HepG2 (cell line): Measurements from ENCODE around the gene DOK7. TPM values are rescaled to one million over a fixed set of nuclear protein-coding genes. Genes with fewer than 3 reads are reported as not detected.
A peak's percentile ranks its signal among the peaks of the same experiment; 100 is the strongest.

Source experiments
- ATAC-seq: fragments of 200-7000 bp; cut with Tn5 transposase; 3 replicates; pipeline ENCODE4 v1.9.1; 2020; ENCODE audit warnings: mild to moderate bottlenecking, moderate library complexity
- BruUV-seq: library from RNA; stranded (reverse); fragments of 400-500 nt; replicated peaks from 2 replicates; lab custom pipeline; 2021; lab: Mats Ljungman, UMichigan
- CTCF ChIA-PET: fragments of 300-600 bp; formaldehyde crosslinking; extraction: SDS; loops from one replicate; lab custom pipeline; 2021; ENCODE audit warnings: low total read pairs, inconsistent platforms, low intra/inter-chr PET ratio; lab: Yijun Ruan, JAX
- POLR2A ChIA-PET: fragments of 350-600 bp; sonication (Branson Sonifier 250); formaldehyde crosslinking; loops from one replicate; lab custom pipeline; 2020; ENCODE audit warnings: antibody characterized with exemption, inconsistent platforms; lab: Yijun Ruan, JAX
- DNase-seq: peaks from one replicate; pipeline ENCODE4 v3.0.0-alpha.2; 2015; ENCODE audit warnings: low spot score
- FAIRE-seq: peaks from 3 replicates; lab custom pipeline; 2011; peaks lifted over from hg19 to GRCh38; lab: Jason Lieb, UNC
- H2AFZ ChIP-seq: one replicate; pipeline ENCODE4 v1.6.1; 2011; ENCODE audit warnings: low read length, inconsistent platforms
- H3K27ac ChIP-seq: fragments of 300-600 bp; 3 replicates; pipeline ENCODE4 v1.8.0; 2011; ENCODE audit warnings: mixed run types, mild to moderate bottlenecking, mixed read lengths, low read length, inconsistent platforms; ENCODE audit not compliant: insufficient read depth; ENCODE audit errors: extremely low read length
- H3K27me3 ChIP-seq, 2 experiments: fragments of 200-600 bp in 1 of 2; 2 replicates in 1 of 2; 3 replicates in 1 of 2; pipeline versions ENCODE4 v1.6.0 to v1.8.0; 2011; ENCODE audit warnings: low read length in 2 of 2, mild to moderate bottlenecking in 2 of 2, moderate library complexity in 2 of 2, inconsistent platforms in 1 of 2; ENCODE audit not compliant: insufficient read depth in 2 of 2, control insufficient read depth in 1 of 2
- H3K36me3 ChIP-seq, 2 experiments: fragments of 200-600 bp in 1 of 2; replicated peaks in 1 of 2; 2 replicates in 1 of 2; 3 replicates in 1 of 2; pipeline versions ENCODE4 v1.5.1 to v1.8.0; 2011; ENCODE audit warnings: low read length in 2 of 2, inconsistent platforms in 1 of 2; ENCODE audit not compliant: insufficient read depth in 2 of 2, control insufficient read depth in 1 of 2
- H3K4me1 ChIP-seq: 2 replicates; pipeline ENCODE4 v1.5.1; 2012; ENCODE audit warnings: low read length, inconsistent platforms; ENCODE audit not compliant: insufficient read depth
- H3K4me2 ChIP-seq: 2 replicates; pipeline ENCODE4 v1.6.0; 2011; ENCODE audit warnings: low read depth, low read length, inconsistent platforms
- H3K4me3 ChIP-seq, 3 experiments: fragments of 200-600 bp in 1 of 3; sonication (generic), shearing (Covaris generic) in 1 of 3; replicated peaks in 1 of 3; 2 replicates each; pipeline ENCODE4 v1.5.1; 2011 to 2016; ENCODE audit warnings: low read length in 3 of 3, inconsistent platforms in 2 of 3, low read depth in 2 of 3, mild to moderate bottlenecking in 2 of 3, control low read depth in 1 of 3, mixed read lengths in 1 of 3; ENCODE audit not compliant: insufficient read depth in 1 of 3
- H3K79me2 ChIP-seq: one replicate; pipeline ENCODE4 v1.6.1; 2011; ENCODE audit warnings: low read length, inconsistent platforms; ENCODE audit not compliant: insufficient read depth
- H3K9ac ChIP-seq: 2 replicates; pipeline ENCODE4 v1.6.0; 2011; ENCODE audit warnings: mild to moderate bottlenecking, low read depth, low read length, inconsistent platforms; ENCODE audit not compliant: insufficient read depth
- H3K9me3 ChIP-seq: 2 replicates; pipeline ENCODE4 v1.5.1; 2012; ENCODE audit warnings: mild to moderate bottlenecking, low read length
- H4K20me1 ChIP-seq: 2 replicates; pipeline ENCODE4 v1.6.0; 2011; ENCODE audit warnings: inconsistent platforms, mild to moderate bottlenecking, low read length, moderate library complexity; ENCODE audit not compliant: insufficient read depth
- AGO2 ChIP-seq: fragments of 200-400 bp; formaldehyde crosslinking; optimal IDR thresholded peaks from 2 replicates; pipeline ENCODE3; 2017; ENCODE audit warnings: mild to moderate bottlenecking, low read depth, low read length, moderate library complexity
- ATF1 ChIP-seq: IDR thresholded peaks from 2 replicates; pipeline ENCODE4 v1.6.1; 2016; ENCODE audit warnings: mild to moderate bottlenecking, control low read depth
- ELF3 ChIP-seq: IDR thresholded peaks from 2 replicates; pipeline ENCODE4 v1.6.1; 2016; ENCODE audit warnings: missing genetic modification reagents, missing compliant biosample characterization
- SNRNP70 ChIP-seq: fragments of 200-400 bp; formaldehyde crosslinking; IDR thresholded peaks from 2 replicates; pipeline ENCODE4 v1.6.1; 2017; ENCODE audit warnings: mild to moderate bottlenecking, low read depth, low read length, moderate library complexity
- ZNF101 ChIP-seq: sonication (generic); formaldehyde crosslinking; IDR thresholded peaks from 2 replicates; pipeline ENCODE4 v1.4.0; 2020; ENCODE audit warnings: mild to moderate bottlenecking, low read depth, missing genetic modification reagents, borderline replicate concordance
- ZNF713 ChIP-seq: sonication (generic); formaldehyde crosslinking; IDR thresholded peaks from 2 replicates; pipeline ENCODE4 v1.4.0; 2020; ENCODE audit warnings: mild to moderate bottlenecking, missing genetic modification reagents
- WGBS: methylation state at CpG from one replicate; pipeline ENCODE4 v1.1.6; 2017; ENCODE audit warnings: low lambda C conversion rate; 5-methylcytosine and 5-hydroxymethylcytosine counted together
- in situ Hi-C: cut with HindIII; loops from 2 replicates; pipeline ENCODE4 v1.10.0; 2017; ENCODE audit warnings: low pct_unique_long_range_greater_than_20kb; ENCODE audit not compliant: extremely low pct_ligation_motif_present
- intact Hi-C: fragments of 100-400 bp; cut with micrococcal nuclease; formaldehyde crosslinking; loops from one replicate; pipeline ENCODE4 v1.10.0; 2022; ENCODE audit not compliant: unreplicated experiment
- polyA plus RNA-seq, 8 experiments: library from polyadenylated mRNA; depleted of rRNA in 3 of 8; stranded (reverse) in 7 of 8; unstranded in 1 of 8; fragments of >200 nt; fragmentation: Illumina TruSeq in 4 of 8; extraction: Trizol in 4 of 8; gene quantifications; 2 replicates each; pipeline versions ENCODE4 v1.2.1 to v1.2.3, GENCODE V29; 2011 to 2016; ENCODE audit warnings: low read depth in 4 of 8, missing spikeins in 1 of 8, mixed read lengths in 1 of 8; ENCODE audit not compliant: insufficient read depth in 1 of 8
- total RNA-seq, 5 experiments: library from RNA; depleted of rRNA; stranded (reverse); fragments of >200 nt; fragmentation: Illumina TruSeq; extraction: Trizol; gene quantifications; 2 replicates each; pipeline ENCODE4 v1.2.3, GENCODE V29; 2016; ENCODE audit warnings: low read depth in 1 of 5
- TF ChIP-seq, protein P1 (sequence below): IDR thresholded peaks from 2 replicates; pipeline ENCODE4 v1.6.1; 2016; ENCODE audit warnings: missing biosample characterization, missing genetic modification reagents, low read depth
- TF ChIP-seq, protein P2 (sequence below): sonication (generic); formaldehyde crosslinking; IDR thresholded peaks from 2 replicates; pipeline ENCODE4 v1.4.0; 2020; ENCODE audit warnings: missing genetic modification reagents

DOK7 gene
- total and polyA plus RNA-seq, 2 of the 13 experiments (the other 11 are each of a cell fraction or from before 2014, with no cell fraction given) = 0.03 to 0.07 TPM

DNA sequence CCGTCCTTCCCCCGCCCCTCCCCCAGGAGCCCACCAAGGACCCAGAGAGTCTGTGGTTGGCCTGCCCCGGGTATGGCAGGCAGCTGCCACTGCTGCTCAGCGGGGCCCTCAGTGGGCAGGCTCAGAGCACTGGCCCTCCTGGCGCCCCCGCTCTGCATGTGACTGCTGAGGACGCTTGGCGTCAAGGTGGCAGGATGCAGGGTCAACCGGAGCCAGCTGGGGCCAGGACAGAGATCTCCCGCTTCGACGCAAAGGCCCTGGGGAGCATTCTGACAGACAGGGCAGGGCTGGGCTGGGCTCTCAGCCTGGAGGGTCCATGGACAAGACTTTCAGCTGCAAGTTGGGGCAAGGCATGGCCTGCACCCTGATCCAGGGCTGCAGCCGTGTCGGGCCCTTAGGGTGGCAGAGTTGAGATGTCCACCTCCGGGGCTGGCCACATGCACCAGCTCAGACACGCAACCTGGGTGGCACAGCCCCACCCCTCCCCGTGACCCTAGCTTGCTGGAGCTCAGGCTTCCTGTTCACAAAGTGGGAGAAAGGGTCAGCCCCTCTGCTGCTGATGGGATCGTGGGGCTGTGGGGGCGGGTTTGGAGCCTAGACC lies 38.8 kb downstream of the DOK7 start:
- H3K9ac ChIP-seq = no peak overlapping the region
- peaks cover 5 to 26% of the 10 kb centered on the region in 2 experiments; a peak in 3 of 5 replicates for H3K36me3 ChIP-seq
- CTCF ChIA-PET = no interaction called here
- no peaks in the 10 kb centered on the region for H3K4me1 ChIP-seq
- H3K9me3 ChIP-seq = no peaks in the 10 kb centered on the region
- no peak overlapping the region for H2AFZ ChIP-seq
- no peaks in the 10 kb centered on the region for H3K79me2 ChIP-seq
- POLR2A ChIA-PET = no interaction called here
- TF ChIP-seq AGO2 = peak; percentile 23
- TF ChIP-seq SNRNP70 = no peak
- TF ChIP-seq, all 625 proteins: peak for 1
- Histone ChIP-seq H3K4me2 (no peak overlapping the region), H4K20me1 (peaks cover 3% of the 10 kb centered on the region; the same call in 1 of the 2 replicates), H3K4me3 (no peak overlapping the region), H3K27ac (no peak overlapping the region), H3K27me3 (no peaks in the 10 kb centered on the region)
- FAIRE-seq = no peak
- ATAC-seq = no peak
- DNase-seq = no peak
- WGBS = 98% methylated on average over 8 of the region's 19 CpGs
- in situ Hi-C loops (no loop called here), intact Hi-C loops (no loop called here)
- no TSS peak for BruUV-seq

DNA sequence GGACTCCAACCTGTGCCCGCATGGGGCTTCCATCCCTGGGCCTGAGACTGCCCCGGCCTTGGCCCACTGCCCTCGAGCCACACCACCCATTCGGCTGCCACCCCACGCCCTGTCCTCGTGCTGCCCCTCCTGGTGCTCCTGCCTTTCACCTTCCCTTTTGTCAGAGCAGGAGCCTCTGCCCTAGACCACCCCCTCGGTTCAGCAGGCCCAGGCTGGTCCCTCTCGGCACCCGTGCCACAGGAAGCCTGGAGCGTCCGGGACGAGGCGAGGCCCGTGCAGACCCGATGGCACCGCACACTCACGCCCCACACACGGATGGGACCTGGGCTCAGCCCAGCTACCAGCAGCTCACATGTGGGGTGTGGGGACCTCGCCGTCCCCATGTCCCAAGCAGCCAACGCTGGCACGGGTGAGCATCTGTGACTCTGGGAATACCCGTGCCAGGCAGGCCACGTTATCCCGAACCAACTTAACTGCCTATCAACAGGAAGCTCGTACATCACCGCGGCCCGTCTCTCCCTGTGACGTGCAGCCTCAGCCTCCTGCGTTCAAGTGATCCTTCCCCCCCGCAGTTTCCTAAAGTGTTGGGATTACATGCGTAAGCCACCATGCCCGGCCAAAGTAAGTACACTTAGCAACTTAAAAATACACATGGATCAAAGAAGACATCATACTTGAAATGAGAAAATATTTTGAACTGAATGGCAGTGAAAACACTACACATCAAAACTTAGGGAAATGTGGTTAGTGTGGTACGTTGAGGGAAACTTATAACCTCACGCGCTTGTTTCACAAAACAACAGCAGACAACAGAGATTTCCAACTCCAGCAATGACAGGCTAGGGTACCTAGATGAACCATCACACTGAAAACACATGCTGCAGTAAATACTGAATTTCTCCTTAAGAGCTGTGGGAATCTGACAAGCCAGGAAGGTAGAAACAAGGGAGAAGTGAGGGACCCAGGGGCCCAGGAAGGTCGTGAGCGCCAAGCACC lies 40.1 kb downstream of the DOK7 start:
- DNase-seq = no peak
- ATAC-seq = no peak
- Histone ChIP-seq H3K36me3 (peaks cover 5 to 28% of the 10 kb centered on the region in 2 experiments; a peak in 3 of 5 replicates), H4K20me1 (no peaks in the 10 kb centered on the region), H3K4me3 (no peak overlapping the region), H3K27ac (no peak overlapping the region), H3K4me2 (no peak overlapping the region), H3K4me1 (no peaks in the 10 kb centered on the region), H3K79me2 (no peaks in the 10 kb centered on the region), H3K27me3 (no peaks in the 10 kb centered on the region), H3K9me3 (no peaks in the 10 kb centered on the region), H3K9ac (no peak overlapping the region), H2AFZ (no peak overlapping the region)
- FAIRE-seq = no peak
- CTCF ChIA-PET = no interaction called here
- in situ Hi-C loops = no loop called here
- no TSS peak for BruUV-seq
- 92% methylated on average over 24 of the region's 39 CpGs for WGBS
- intact Hi-C loops = no loop called here
- POLR2A ChIA-PET = no interaction called here
- TF ChIP-seq, protein P1, sequence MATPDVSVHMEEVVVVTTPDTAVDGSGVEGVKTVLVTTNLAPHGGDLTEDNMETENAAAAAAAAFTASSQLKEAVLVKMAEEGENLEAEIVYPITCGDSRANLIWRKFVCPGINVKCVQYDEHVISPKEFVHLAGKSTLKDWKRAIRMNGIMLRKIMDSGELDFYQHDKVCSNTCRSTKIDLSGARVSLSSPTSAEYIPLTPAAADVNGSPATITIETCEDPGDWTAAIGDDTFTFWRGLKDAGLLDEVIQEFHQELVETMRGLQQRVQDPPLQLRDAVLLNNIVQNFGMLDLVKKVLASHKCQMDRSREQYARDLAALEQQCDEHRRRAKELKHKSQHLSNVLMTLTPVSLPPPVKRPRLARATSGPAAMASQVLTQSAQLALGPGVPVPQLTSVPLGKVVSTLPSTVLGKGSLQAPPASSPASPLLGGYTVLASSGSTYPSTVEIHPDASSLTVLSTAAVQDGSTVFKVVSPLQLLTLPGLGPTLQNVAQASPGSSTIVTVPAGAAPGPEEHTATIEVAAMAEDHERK (CRISPR knock-in tag) = no peak
- TF ChIP-seq ELF3 (CRISPR knock-in tag) = no peak
- TF ChIP-seq ZNF713 (CRISPR knock-in tag) = no peak
- TF ChIP-seq ATF1 (CRISPR knock-in tag) = no peak
- TF ChIP-seq, protein P2, sequence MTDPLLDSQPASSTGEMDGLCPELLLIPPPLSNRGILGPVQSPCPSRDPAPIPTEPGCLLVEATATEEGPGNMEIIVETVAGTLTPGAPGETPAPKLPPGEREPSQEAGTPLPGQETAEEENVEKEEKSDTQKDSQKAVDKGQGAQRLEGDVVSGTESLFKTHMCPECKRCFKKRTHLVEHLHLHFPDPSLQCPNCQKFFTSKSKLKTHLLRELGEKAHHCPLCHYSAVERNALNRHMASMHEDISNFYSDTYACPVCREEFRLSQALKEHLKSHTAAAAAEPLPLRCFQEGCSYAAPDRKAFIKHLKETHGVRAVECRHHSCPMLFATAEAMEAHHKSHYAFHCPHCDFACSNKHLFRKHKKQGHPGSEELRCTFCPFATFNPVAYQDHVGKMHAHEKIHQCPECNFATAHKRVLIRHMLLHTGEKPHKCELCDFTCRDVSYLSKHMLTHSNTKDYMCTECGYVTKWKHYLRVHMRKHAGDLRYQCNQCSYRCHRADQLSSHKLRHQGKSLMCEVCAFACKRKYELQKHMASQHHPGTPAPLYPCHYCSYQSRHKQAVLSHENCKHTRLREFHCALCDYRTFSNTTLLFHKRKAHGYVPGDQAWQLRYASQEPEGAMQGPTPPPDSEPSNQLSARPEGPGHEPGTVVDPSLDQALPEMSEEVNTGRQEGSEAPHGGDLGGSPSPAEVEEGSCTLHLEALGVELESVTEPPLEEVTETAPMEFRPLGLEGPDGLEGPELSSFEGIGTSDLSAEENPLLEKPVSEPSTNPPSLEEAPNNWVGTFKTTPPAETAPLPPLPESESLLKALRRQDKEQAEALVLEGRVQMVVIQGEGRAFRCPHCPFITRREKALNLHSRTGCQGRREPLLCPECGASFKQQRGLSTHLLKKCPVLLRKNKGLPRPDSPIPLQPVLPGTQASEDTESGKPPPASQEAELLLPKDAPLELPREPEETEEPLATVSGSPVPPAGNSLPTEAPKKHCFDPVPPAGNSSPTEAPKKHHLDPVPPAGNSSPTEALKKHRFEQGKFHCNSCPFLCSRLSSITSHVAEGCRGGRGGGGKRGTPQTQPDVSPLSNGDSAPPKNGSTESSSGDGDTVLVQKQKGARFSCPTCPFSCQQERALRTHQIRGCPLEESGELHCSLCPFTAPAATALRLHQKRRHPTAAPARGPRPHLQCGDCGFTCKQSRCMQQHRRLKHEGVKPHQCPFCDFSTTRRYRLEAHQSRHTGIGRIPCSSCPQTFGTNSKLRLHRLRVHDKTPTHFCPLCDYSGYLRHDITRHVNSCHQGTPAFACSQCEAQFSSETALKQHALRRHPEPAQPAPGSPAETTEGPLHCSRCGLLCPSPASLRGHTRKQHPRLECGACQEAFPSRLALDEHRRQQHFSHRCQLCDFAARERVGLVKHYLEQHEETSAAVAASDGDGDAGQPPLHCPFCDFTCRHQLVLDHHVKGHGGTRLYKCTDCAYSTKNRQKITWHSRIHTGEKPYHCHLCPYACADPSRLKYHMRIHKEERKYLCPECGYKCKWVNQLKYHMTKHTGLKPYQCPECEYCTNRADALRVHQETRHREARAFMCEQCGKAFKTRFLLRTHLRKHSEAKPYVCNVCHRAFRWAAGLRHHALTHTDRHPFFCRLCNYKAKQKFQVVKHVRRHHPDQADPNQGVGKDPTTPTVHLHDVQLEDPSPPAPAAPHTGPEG (CRISPR knock-in tag) = no peak
- no peak for TF ChIP-seq ZNF101
